ENCODE measurements around the gene HDAC10.
"Not testable (repeated sequence)": the region's sequence is repeated elsewhere in the genome, so short reads cannot be mapped to it uniquely, and the experiment has no call there.

Gene HDAC10

GRCh38 chr22:50274311-50274710 is 23.2 kb upstream of the HDAC10 start:
- peak; percentile 48 for TF ChIP-seq CTCF (IDR thresholded peaks at IDR 0.05; ENCODE audit: low read depth, low read length, missing control alignments)
- H3K36me3 ChIP-seq (replicated peaks): peaks cover 39% of the 10 kb centered on the region
- H3K27ac ChIP-seq: no peak overlapping the region
- DNase-seq: peak; percentile 35
- no peak overlapping the region for H3K4me3 ChIP-seq (ENCODE audit: low read depth, low read length)
- H3K27me3 ChIP-seq (replicated peaks): no peaks in the 10 kb centered on the region
- in situ Hi-C loops (cut with HindIII; ENCODE audit: low pct_ligation_motif_present, low sequenced_read_pairs): no loop called here

GRCh38 chr22:50273781-50274180 is 22.7 kb upstream of the HDAC10 start:
- H3K4me3 ChIP-seq (ENCODE audit: low read depth, low read length); H3K27me3 ChIP-seq (replicated peaks); DNase-seq; in situ Hi-C loops (cut with HindIII; ENCODE audit: low pct_ligation_motif_present, low sequenced_read_pairs); H3K27ac ChIP-seq: not testable (repeated sequence)
- H3K36me3 ChIP-seq (replicated peaks): peaks cover 34% of the 10 kb centered on the region

- TF ChIP-seq CTCF (IDR thresholded peaks at IDR 0.05; ENCODE audit: low read depth, low read length, missing control alignments): peak; percentile 8
- peaks cover 31% of the 10 kb centered on the region for H3K36me3 ChIP-seq (replicated peaks)
- H3K27ac ChIP-seq; H3K27me3 ChIP-seq (replicated peaks); DNase-seq; H3K4me3 ChIP-seq (ENCODE audit: low read depth, low read length); in situ Hi-C loops (cut with HindIII; ENCODE audit: low pct_ligation_motif_present, low sequenced_read_pairs): not testable (repeated sequence)
These were observed 22.3 kb upstream of the HDAC10 start for GRCh38 chr22:50273352-50273751.

- Histone ChIP-seq H3K4me3 (ENCODE audit: low read depth, low read length) (no peak overlapping the region), H3K27ac (no peak overlapping the region), H3K36me3 (replicated peaks) (peaks cover 20% of the 10 kb centered on the region), H3K27me3 (replicated peaks) (no peaks in the 10 kb centered on the region)
- no peak for TF ChIP-seq CTCF (IDR thresholded peaks at IDR 0.05; ENCODE audit: low read depth, low read length, missing control alignments)
- in situ Hi-C loops (cut with HindIII; ENCODE audit: low pct_ligation_motif_present, low sequenced_read_pairs): no loop called here
- DNase-seq: no peak
These were observed 21.2 kb upstream of the HDAC10 start for GRCh38 chr22:50272044-50272802.

- peak; percentile 11 for TF ChIP-seq CTCF (IDR thresholded peaks at IDR 0.05; ENCODE audit: low read depth, low read length, missing control alignments)
- Histone ChIP-seq H3K4me3 (ENCODE audit: low read depth, low read length) (peak overlapping the region; percentile 30), H3K27me3 (replicated peaks) (no peaks in the 10 kb centered on the region), H3K27ac (no peak overlapping the region), H3K36me3 (replicated peaks) (peaks cover 19% of the 10 kb centered on the region)
- in situ Hi-C loops (cut with HindIII; ENCODE audit: low pct_ligation_motif_present, low sequenced_read_pairs): no loop called here
- DNase-seq: no peak
These were observed 20.5 kb upstream of the HDAC10 start for GRCh38 chr22:50271519-50271970.

- Histone ChIP-seq H3K27ac (no peak overlapping the region), H3K36me3 (replicated peaks) (peaks cover 14% of the 10 kb centered on the region), H3K27me3 (replicated peaks) (no peaks in the 10 kb centered on the region), H3K4me3 (ENCODE audit: low read depth, low read length) (peak overlapping the region; percentile 51)
- peak; percentile 32 for DNase-seq
- in situ Hi-C loops (cut with HindIII; ENCODE audit: low pct_ligation_motif_present, low sequenced_read_pairs): no loop called here
- no peak for TF ChIP-seq CTCF (IDR thresholded peaks at IDR 0.05; ENCODE audit: low read depth, low read length, missing control alignments)
These were observed 19.8 kb upstream of the HDAC10 start for GRCh38 chr22:50270666-50271394.
